ENCODE results near the gene KLHL26.

The KLHL26 gene

GRCh38 chr19:18601875-18602274, 35.0 kb upstream of the KLHL26 start:
- Histone ChIP-seq H3K27ac (ENCODE audit: low read length) (no peak overlapping the region), H3K27me3 (ENCODE audit: insufficient read depth, low read length, poor library complexity) (peaks cover 6% of the 10 kb centered on the region), H4K20me1 (ENCODE audit: insufficient read depth, low read length) (no peaks in the 10 kb centered on the region), H3K9ac (ENCODE audit: low read depth, low read length) (no peak overlapping the region), H2AFZ (ENCODE audit: low read depth, low read length) (no peak overlapping the region), H3K4me3 (ENCODE audit: low read depth in 1 of 2, low read length in 2 of 2) (no peak overlapping the region), H3K36me3 (ENCODE audit: insufficient read depth, low read length) (no peaks in the 10 kb centered on the region), H3K79me2 (ENCODE audit: insufficient read depth, low read length) (no peaks in the 10 kb centered on the region), H3K9me3 (ENCODE audit: insufficient read depth, low read length, severe bottlenecking) (no peaks in the 10 kb centered on the region), H3K4me1 (ENCODE audit: insufficient read depth, low read length) (no peaks in the 10 kb centered on the region), H3K4me2 (ENCODE audit: insufficient read depth, low read length) (no peak overlapping the region)
- ATAC-seq (ENCODE audit: insufficient read depth, low read depth) (no peak), DNase-seq (no peak)
- TF ChIP-seq EZH2 (IDR thresholded peaks at IDR 0.05; ENCODE audit: borderline replicate concordance, low read depth, low read length, severe bottlenecking) (no peak), CTCF (IDR thresholded peaks at IDR 0.05; ENCODE audit: borderline replicate concordance, extremely low read depth, low read length, poor library complexity, severe bottlenecking) (no peak)

GRCh38 chr19:18603255-18603957, 33.4 kb upstream of the KLHL26 start:
- H3K36me3 ChIP-seq (ENCODE audit: insufficient read depth, low read length) = no peaks in the 10 kb centered on the region
- peak; percentile 10 for TF ChIP-seq CTCF (IDR thresholded peaks at IDR 0.05; ENCODE audit: borderline replicate concordance, extremely low read depth, low read length, poor library complexity, severe bottlenecking)
- TF ChIP-seq EZH2 (IDR thresholded peaks at IDR 0.05; ENCODE audit: borderline replicate concordance, low read depth, low read length, severe bottlenecking) = no peak

GRCh38 chr19:18603958-18604819, 32.6 kb upstream of the KLHL26 start:
- no peak overlapping the region for H3K4me2 ChIP-seq (ENCODE audit: insufficient read depth, low read length)
- H3K4me3 ChIP-seq (ENCODE audit: low read depth in 1 of 2, low read length in 2 of 2) = no peak overlapping the region
- ATAC-seq (ENCODE audit: insufficient read depth, low read depth) (no peak), DNase-seq (no peak)
- H4K20me1 ChIP-seq (ENCODE audit: insufficient read depth, low read length) = no peaks in the 10 kb centered on the region; the same call in 1 of the 2 replicates
- no peaks in the 10 kb centered on the region for H3K36me3 ChIP-seq (ENCODE audit: insufficient read depth, low read length)
- no peaks in the 10 kb centered on the region for H3K9me3 ChIP-seq (ENCODE audit: insufficient read depth, low read length, severe bottlenecking)
- TF ChIP-seq CTCF (IDR thresholded peaks at IDR 0.05; ENCODE audit: borderline replicate concordance, extremely low read depth, low read length, poor library complexity, severe bottlenecking) (no peak), EZH2 (IDR thresholded peaks at IDR 0.05; ENCODE audit: borderline replicate concordance, low read depth, low read length, severe bottlenecking) (no peak)
- no peak overlapping the region for H2AFZ ChIP-seq (ENCODE audit: low read depth, low read length)
- no peak overlapping the region for H3K27ac ChIP-seq (ENCODE audit: low read length)
- H3K4me1 ChIP-seq (ENCODE audit: insufficient read depth, low read length) = no peaks in the 10 kb centered on the region
- no peaks in the 10 kb centered on the region for H3K79me2 ChIP-seq (ENCODE audit: insufficient read depth, low read length)
- H3K9ac ChIP-seq (ENCODE audit: low read depth, low read length) = no peak overlapping the region
- H3K27me3 ChIP-seq (ENCODE audit: insufficient read depth, low read length, poor library complexity) = peaks cover 11% of the 10 kb centered on the region

More at GRCh38 chr19:18603255-18603957, 33.4 kb upstream of the KLHL26 start:
- H3K4me3 ChIP-seq (ENCODE audit: low read depth in 1 of 2, low read length in 2 of 2) = no peak overlapping the region
- no peak overlapping the region for H2AFZ ChIP-seq (ENCODE audit: low read depth, low read length)
- no peaks in the 10 kb centered on the region for H3K79me2 ChIP-seq (ENCODE audit: insufficient read depth, low read length)
- H3K27me3 ChIP-seq (ENCODE audit: insufficient read depth, low read length, poor library complexity) = peaks cover 6% of the 10 kb centered on the region
- H3K4me2 ChIP-seq (ENCODE audit: insufficient read depth, low read length) = no peak overlapping the region
- no peak overlapping the region for H3K9ac ChIP-seq (ENCODE audit: low read depth, low read length)
- no peak for DNase-seq
- H3K27ac ChIP-seq (ENCODE audit: low read length) = no peak overlapping the region
- peak; percentile 55; the same call in 2 of the 3 replicates for ATAC-seq (ENCODE audit: insufficient read depth, low read depth)
- H3K9me3 ChIP-seq (ENCODE audit: insufficient read depth, low read length, severe bottlenecking) = no peaks in the 10 kb centered on the region
- no peaks in the 10 kb centered on the region for H4K20me1 ChIP-seq (ENCODE audit: insufficient read depth, low read length)
- no peaks in the 10 kb centered on the region for H3K4me1 ChIP-seq (ENCODE audit: insufficient read depth, low read length)

Measured in DND-41 (cell line).